HEK293 (cell line): ENCODE results near the gene ZSWIM4.

Experiments used
- BCL11A ChIP-seq: fragments of 450-650 bp; formaldehyde crosslinking; IDR thresholded peaks from 2 replicates; pipeline ENCODE4 v1.5.1; 2016; ENCODE audit warnings: low read depth, missing biosample characterization, missing genetic modification characterization
- PRDM10 ChIP-seq: fragments of 450-650 bp; formaldehyde crosslinking; IDR thresholded peaks from 2 replicates; pipeline ENCODE4 v1.5.1; 2016; ENCODE audit warnings: missing biosample characterization, missing genetic modification characterization
- ZBTB1 ChIP-seq: fragments of 450-650 bp; formaldehyde crosslinking; IDR thresholded peaks from 2 replicates; pipeline ENCODE4 v1.5.1; 2016; ENCODE audit warnings: missing biosample characterization, missing genetic modification characterization
- ZBTB8A ChIP-seq: fragments of 450-650 bp; formaldehyde crosslinking; IDR thresholded peaks from 2 replicates; pipeline ENCODE4 v1.5.1; 2016; ENCODE audit warnings: missing biosample characterization, missing genetic modification characterization
- ZEB2 ChIP-seq: fragments of 450-650 bp; formaldehyde crosslinking; IDR thresholded peaks from 2 replicates; pipeline ENCODE4 v1.5.1; 2016; ENCODE audit warnings: missing biosample characterization, missing genetic modification characterization
- ZFHX2 ChIP-seq: fragments of 450-650 bp; formaldehyde crosslinking; conservative IDR thresholded peaks from 2 replicates; pipeline ENCODE4 v1.5.1; 2016; ENCODE audit warnings: missing biosample characterization, missing genetic modification characterization
- ZNF48 ChIP-seq: fragments of 450-650 bp; formaldehyde crosslinking; IDR thresholded peaks from 2 replicates; pipeline ENCODE4 v1.5.1; 2016; ENCODE audit warnings: missing biosample characterization, missing genetic modification characterization
- ZNF521 ChIP-seq: fragments of 450-650 bp; formaldehyde crosslinking; IDR thresholded peaks from 2 replicates; pipeline ENCODE4 v1.5.1; 2017; ENCODE audit warnings: missing biosample characterization, mild to moderate bottlenecking, missing genetic modification characterization
- ZNF530 ChIP-seq: fragments of 450-650 bp; formaldehyde crosslinking; IDR thresholded peaks from 2 replicates; pipeline ENCODE4 v1.5.1; 2016; ENCODE audit warnings: low read depth, missing biosample characterization, missing genetic modification characterization
- ZNF843 ChIP-seq: fragments of 450-650 bp; formaldehyde crosslinking; IDR thresholded peaks from 2 replicates; pipeline ENCODE4 v1.5.1; 2016; ENCODE audit warnings: missing biosample characterization, missing genetic modification characterization
- TF ChIP-seq, protein P1 (sequence below): fragments of 450-650 bp; formaldehyde crosslinking; IDR thresholded peaks from 2 replicates; pipeline ENCODE4 v1.5.1; 2016; ENCODE audit warnings: missing biosample characterization, missing genetic modification characterization
- TF ChIP-seq, protein P2 (sequence below): fragments of 450-650 bp; formaldehyde crosslinking; IDR thresholded peaks from 2 replicates; pipeline ENCODE4 v1.5.1; 2016; ENCODE audit warnings: missing biosample characterization, missing genetic modification characterization

- TF ChIP-seq, protein P1, sequence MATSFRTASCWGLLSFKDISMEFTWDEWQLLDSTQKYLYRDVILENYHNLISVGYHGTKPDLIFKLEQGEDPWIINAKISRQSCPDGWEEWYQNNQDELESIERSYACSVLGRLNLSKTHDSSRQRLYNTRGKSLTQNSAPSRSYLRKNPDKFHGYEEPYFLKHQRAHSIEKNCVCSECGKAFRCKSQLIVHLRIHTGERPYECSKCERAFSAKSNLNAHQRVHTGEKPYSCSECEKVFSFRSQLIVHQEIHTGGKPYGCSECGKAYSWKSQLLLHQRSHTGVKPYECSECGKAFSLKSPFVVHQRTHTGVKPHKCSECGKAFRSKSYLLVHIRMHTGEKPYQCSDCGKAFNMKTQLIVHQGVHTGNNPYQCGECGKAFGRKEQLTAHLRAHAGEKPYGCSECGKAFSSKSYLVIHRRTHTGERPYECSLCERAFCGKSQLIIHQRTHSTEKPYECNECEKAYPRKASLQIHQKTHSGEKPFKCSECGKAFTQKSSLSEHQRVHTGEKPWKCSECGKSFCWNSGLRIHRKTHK, result no peak
- TF ChIP-seq, protein P2, sequence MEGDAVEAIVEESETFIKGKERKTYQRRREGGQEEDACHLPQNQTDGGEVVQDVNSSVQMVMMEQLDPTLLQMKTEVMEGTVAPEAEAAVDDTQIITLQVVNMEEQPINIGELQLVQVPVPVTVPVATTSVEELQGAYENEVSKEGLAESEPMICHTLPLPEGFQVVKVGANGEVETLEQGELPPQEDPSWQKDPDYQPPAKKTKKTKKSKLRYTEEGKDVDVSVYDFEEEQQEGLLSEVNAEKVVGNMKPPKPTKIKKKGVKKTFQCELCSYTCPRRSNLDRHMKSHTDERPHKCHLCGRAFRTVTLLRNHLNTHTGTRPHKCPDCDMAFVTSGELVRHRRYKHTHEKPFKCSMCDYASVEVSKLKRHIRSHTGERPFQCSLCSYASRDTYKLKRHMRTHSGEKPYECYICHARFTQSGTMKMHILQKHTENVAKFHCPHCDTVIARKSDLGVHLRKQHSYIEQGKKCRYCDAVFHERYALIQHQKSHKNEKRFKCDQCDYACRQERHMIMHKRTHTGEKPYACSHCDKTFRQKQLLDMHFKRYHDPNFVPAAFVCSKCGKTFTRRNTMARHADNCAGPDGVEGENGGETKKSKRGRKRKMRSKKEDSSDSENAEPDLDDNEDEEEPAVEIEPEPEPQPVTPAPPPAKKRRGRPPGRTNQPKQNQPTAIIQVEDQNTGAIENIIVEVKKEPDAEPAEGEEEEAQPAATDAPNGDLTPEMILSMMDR (tag by site-specific recombination), result no peak
- no peak for TF ChIP-seq BCL11A (tag by site-specific recombination)
- no peak for TF ChIP-seq ZFHX2 (tag by site-specific recombination)
- TF ChIP-seq ZNF843 (tag by site-specific recombination), result no peak
- TF ChIP-seq ZBTB1, result no peak
- no peak for TF ChIP-seq ZBTB8A (tag by site-specific recombination)
- TF ChIP-seq ZEB2 (tag by site-specific recombination), result no peak
- TF ChIP-seq ZNF530, result no peak
- no peak for TF ChIP-seq ZNF521 (tag by site-specific recombination)
- no peak for TF ChIP-seq PRDM10 (tag by site-specific recombination)
- no peak for TF ChIP-seq ZNF48
These were observed 32.4 kb downstream of the ZSWIM4 start for GRCh38 chr19:13827656-13828055.
